Germinal center (tissue), 1 donor: ENCODE data around the gene SYT10.
"Not testable (repeated sequence)": the region's sequence is repeated elsewhere in the genome, so short reads cannot be mapped to it uniquely, and the experiment has no call there.

ENCODE experiments used
- DNase-seq: peaks from one replicate; pipeline ENCODE4 v3.0.0; 2012; ENCODE audit warnings: mixed read lengths, low spot score

The SYT10 gene

GRCh38 chr12:33349791-33350190 lies 89.8 kb downstream of the SYT10 start:
- DNase-seq: no peak

- DNase-seq: not testable (repeated sequence)
Measured at GRCh38 chr12:33331961-33332398, 107.6 kb downstream of the SYT10 start.

GRCh38 chr12:33330940-33331339 lies 108.7 kb downstream of the SYT10 start:
- no peak for DNase-seq
